NCI-H128 (cell line): ENCODE measurements around the gene PITRM1.
A peak's percentile ranks its signal among the peaks of the same experiment; 100 is the strongest.
"Not testable (repeated sequence)": the region's sequence is repeated elsewhere in the genome, so short reads cannot be mapped to it uniquely, and the experiment has no call there.

Source experiments
- DNase-seq: peaks from one replicate; lab custom pipeline; 2025; ENCODE audit not compliant: unreplicated experiment; lab: John Stamatoyannopoulos, UW

Gene PITRM1

GRCh38 chr10:3172446-3173170, at the start of gene PITRM1:
Gene PITRM1, minus strand, starts transcription at chr10:3172782. Its CDS starts 10 bp downstream, at chr10:3172772.
- DNase-seq = peak; percentile 87

GRCh38 chr10:3222068-3222467, 49.5 kb upstream of the PITRM1 start:
- DNase-seq = no peak

GRCh38 chr10:3221601-3222000, 49.0 kb upstream of the PITRM1 start:
- not testable (repeated sequence) for DNase-seq

DNA sequence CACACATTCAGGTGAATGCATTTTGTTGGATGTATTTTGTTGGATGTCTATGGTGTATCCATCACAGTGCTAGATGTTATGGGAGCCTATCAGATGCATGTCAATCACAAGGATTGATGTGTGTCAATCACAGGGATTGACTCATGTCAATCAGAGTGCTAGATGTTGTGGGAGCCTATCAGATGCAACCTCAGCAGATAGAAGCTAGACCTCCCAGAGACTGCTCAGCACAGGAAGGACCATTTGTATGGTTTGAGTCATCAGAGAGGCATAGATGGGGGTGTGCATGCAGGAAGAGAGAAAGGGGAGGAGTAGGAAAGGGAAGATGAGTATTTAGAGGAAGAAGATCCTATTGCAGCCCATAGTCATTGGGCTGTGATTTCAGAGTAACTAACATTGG, 48.3 kb upstream of the PITRM1 start:
- no peak for DNase-seq

DNA sequence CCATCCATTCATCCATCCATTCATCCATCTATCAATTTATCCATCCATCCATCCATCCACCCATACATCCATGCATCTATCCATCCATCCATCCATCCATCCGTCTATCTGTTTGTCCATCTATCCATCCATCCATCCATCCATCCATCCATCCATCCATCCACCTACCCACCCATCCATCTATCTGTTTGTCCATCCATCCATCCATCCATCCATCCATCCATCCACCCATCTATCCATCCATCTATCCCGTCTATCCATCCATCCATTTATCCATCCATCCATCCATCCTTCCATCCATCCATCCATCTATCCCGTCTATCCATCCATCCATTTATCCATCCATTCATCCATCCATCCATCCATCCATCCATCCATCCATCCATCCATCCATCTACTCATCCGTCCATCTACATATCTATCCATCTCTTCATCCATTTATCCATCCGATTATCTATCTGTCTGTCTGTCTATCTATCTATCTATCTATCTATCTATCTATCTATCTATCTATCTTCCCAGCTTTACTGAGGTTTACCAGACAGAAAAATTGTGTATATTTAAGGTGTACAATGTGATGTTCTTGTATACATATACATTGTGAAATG, 46.5 kb upstream of the PITRM1 start:
- not testable (repeated sequence) for DNase-seq

DNA sequence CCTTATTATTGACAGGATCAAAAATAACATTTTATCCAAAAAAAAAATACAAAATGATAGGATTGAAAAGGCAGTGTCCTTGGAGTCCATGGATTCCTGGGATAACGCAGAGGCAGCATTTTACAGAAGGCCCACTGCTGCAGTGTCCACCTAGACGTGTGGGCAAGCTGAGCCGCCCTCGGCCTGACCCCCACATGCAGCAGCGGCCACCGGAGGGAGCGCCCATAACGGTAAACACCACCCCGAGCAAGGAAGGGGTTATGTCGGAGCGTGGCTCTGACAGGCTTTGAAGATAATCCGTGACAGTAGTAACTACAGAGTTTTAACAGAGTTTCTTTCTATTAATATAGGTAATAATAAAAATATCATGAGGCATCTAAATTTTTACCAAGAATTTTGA, 45.3 kb upstream of the PITRM1 start:
- no peak for DNase-seq

DNA sequence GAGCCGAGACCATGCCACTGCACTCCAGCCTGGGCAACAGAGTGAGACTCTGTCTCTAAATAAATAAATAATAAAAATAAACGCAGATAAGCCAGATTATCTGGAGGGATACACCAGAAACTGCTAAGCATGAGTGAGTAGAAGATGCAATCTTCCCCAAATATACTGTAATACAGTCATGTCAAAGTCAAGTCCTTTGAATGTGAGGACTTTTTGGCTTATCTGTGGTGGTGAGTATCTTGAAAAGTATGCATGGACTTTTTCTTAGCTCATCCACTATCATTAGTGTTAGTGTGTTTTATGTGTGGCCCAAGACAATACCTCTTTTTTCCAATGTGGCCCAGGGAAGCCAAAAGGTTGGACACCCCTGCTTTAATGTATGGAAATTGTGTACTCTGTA, 44.7 kb upstream of the PITRM1 start:
- DNase-seq = no peak

GRCh38 chr10:3215153-3215775, 42.7 kb upstream of the PITRM1 start:
- no peak for DNase-seq

DNA sequence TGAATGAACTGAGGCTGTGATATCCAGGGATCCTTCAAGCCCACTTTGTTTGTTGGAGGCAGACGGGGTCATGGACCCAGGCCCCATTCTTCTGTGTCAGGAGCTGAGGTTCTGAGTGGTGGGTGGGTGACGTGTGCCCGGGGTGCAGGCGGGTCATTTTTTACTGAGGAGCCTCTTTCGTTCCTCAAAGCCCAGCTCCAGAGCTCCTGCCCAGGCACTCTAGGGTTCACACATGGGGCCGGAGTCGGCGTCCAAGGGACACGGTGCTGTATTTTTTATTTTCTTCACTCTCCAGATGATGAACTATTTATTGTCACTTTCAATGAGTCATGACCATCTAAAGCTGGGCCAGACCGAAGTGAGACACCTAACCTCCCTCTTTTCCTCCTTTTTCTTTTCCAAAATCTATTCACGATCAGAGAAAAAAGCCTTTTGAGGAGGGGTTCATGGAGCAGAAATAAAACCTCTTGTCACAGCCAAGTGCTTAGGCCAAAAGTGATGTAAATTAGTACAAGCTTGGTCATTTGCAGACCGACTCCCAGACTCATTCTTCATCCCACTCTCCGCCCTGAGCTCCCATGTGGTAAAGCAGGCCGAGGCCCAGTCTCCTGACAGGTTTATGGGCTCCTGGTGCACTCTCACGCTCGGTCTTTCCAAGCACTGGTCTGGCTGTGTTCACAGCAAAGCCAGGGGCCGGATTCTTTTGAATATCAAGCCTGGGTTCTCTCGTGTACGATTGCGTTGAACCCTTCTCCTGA, 41.4 kb upstream of the PITRM1 start:
- DNase-seq = no peak

DNA sequence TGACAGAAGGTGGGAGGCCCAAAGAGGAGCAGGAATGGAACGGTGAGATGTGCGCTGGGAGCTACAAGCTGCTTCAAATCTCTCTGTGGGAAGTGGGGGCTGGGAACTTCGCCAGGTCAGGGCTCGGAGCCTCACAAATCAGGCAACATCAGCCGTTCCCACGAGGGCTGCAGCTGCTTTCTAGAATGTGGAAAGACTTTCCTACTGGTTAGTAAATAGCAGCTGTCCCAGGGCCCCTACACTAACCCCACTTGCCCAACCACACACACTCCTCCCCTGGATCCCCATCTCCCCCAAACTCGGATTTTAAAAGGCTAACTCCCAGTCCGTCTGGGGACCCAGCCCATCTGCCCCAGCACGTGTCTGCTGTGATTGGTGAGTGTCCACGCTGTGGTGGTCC, 40.6 kb upstream of the PITRM1 start:
- DNase-seq = no peak

DNA sequence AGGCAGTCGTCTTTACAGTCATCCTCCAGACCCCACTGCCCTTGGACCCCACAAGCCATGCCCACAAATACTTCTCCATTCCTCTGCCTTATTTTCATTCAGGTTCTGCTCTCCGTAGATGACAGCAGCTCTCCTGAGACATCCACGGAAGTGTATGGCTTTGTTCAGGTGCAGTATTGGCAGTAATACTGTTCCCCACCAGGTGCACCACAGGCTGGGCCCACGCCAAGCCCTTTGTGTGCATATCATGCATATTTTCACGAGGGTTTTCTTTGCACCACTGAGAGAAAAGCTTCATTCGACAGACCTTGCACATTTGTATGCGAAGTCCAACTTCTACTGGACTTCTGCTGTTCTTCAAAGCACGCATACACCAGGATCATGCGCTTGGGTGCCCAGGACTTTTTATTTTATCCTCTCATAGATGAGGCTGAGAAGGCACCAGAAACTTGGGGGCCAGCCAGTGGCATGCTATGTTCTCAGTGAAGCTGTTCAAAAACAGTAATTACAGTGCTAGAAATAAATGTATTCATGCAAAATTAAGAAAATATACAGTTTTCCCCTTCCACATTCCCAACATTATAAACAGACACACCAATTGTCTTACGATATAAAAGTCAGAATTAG, 37.8 kb upstream of the PITRM1 start:
- no peak for DNase-seq

DNA sequence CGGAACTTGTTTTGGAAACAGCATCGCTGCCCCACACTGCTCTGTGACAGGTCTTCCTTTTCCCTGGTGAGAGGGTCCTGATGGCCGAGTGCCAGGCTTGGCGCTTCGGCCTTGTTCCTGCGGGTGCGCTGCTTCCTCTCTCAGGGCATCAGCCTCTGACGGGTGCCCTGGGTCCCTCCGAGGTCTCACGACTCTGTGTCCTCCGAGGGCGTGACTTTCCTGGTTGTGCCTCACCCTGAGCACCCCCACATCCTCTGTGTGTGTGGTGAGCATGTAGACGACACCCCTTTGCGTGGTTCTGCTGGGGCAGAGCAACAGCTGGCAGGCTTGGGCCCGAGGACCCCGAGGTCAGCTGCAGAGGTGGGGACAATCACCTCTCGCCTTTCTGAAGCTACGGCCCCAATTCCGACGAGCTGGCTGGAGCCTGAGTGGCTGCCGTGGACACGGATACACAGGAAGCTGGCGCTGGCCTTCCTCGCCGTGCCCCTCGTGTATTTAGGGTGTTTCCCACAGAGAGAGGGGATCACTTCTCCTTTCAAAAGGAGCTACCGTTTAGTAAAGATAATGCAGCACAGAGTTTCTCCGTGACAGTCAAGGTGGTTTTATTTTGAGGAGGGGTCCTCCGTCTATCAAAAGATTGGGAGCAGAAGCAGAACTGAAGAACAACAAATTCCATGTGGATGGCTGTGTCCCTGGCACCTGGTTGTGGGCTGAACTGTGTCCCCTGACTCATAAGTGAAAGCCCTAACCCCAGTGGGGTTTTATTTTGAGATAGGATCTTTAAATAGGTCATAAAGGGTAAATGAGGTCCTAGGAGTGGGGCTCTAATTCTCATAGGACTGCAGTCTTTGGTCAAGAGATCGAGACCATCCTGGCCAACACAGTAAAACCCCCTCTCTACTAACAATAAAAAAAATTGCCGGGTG, 36.2 kb upstream of the PITRM1 start:
- no peak for DNase-seq

DNA sequence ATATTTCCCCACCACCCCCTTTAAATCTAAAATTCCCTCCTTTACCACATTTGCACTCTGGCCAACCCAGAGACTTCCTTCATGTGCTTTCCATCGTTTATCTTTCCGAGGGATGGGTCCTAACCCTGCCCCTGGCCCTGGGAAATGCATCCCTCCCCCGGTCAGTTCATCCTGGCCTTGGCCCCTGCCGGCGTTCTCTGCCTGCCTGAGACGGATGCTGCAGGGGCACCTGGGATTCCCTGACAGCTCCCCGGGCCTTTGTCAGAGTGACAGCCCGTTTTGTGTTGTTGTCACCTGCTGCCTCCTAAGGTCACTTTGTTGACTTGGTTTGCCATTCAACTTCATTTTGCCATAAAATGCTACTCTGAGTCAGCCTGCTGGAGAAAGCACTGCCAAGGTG, 34.8 kb upstream of the PITRM1 start:
- no peak for DNase-seq

DNA sequence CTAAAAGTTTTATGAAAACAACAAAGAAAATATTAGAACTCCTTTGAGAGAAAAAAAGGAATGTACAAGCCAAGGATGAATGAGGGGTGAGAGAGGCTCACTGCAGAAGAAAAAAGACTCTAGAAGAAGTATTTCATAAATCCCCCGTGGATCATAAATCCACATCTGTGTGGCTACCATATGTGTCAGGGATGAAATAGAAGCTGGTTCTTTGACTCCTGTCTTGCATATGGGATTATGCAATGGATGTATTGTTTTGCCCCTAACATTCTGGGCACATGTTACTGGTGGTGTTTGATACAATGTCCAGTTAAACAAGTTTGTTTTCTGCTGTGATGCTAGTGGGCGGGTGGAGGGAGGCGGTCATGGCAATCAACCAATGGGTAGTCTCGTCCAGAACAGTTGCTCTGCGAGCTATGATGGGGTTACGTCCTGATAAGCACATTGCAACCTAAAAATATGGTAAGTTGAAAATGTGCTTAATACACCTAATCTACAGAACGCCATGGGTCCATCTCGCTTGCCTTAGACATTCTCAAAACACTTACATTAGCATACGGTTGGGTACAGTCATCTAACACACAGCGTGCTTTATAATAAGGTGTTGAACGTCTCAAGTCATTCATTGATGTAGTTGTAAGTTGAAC, 34.1 kb upstream of the PITRM1 start:
- no peak for DNase-seq

DNA sequence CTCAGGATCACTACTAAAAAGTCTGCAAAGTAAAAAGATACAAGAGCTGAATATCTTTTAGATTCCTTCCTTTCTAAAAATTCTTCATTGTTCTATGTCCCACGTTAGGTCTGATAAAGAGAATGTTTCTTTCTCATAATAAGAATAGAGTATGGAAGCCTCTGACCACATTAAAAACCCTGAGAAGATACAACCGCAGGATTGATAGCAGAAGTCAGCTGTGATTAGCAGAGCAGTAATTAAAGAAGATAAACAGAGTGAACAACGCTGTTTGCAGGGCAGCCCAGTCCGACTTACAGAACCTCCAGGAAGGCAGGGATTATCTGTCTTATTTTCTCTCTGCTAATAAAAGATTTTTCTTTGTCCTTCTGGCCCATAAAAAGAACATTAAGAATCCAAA, 31.4 kb upstream of the PITRM1 start:
- DNase-seq = no peak

DNA sequence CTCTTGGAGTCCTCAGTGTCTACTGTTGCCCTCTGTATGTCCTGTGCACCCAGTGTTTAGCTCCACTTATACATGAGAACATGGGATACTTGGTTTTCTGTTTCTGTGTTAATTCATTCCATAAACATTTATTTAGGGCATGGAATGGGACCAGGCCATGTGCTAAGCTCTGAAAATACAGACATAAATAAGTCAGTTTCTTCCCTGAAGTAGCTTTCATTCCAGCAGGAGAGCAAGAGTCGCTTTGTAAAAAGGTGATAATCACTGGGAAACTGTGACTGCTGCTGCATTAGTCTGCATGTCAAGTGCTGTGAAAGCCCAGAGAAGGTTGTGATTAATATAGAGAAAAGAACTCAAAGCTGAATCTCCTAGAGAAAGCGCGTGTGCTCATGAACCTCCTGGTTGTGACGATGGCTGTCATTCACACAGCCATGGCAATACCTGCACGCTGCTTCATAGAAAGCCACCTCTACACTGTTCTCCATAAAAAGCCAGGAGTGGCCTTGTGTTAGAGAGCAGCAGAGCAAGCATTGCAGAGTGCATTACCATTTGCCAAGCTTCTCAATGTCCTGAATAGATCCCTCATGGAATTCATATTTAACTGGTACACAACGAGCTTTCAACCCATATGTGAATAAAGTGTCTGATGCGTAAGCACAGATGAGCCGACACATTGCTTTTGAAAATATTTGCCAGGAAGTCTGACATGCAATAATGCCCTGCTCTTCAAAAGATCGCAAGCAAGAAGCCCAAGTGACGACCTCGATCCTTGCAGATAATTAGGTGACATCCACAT, 30.6 kb upstream of the PITRM1 start:
- no peak for DNase-seq

- DNase-seq = no peak
Observed at GRCh38 chr10:3201796-3202195, 29.2 kb upstream of the PITRM1 start.

DNA sequence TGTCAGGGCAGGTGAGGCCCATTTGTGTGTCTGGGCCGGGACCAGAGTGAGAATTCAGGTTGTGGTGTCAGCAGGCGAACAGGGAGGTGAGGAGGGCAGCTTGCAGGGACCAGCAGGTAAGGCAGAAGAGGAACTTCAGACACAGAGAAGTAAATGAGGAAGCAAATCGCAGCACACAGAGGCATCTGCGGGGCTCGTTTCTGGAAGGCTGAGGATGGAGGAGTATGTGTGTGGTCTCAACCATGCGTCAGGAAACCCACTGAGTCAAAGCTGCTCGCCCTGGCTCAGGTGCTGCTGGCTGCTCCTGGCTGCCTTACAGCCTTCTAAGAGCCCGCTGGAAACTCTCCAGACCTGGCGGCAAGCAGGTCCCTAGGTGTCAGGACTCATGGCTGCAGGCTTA, 26.9 kb upstream of the PITRM1 start:
- DNase-seq = no peak

- no peak for DNase-seq
Observed at GRCh38 chr10:3198900-3199299, 26.3 kb upstream of the PITRM1 start.
